Kidney capillary endothelial cell (primary cell): Measurements from ENCODE around the gene NAPG.
"Not testable (repeated sequence)": the region's sequence is repeated elsewhere in the genome, so short reads cannot be mapped to it uniquely, and the experiment has no call there.

Source experiments
- DNase-seq: peaks from one replicate; pipeline ENCODE4 v3.0.0-alpha.2; 2018; ENCODE audit warnings: low spot score

Gene NAPG

DNA sequence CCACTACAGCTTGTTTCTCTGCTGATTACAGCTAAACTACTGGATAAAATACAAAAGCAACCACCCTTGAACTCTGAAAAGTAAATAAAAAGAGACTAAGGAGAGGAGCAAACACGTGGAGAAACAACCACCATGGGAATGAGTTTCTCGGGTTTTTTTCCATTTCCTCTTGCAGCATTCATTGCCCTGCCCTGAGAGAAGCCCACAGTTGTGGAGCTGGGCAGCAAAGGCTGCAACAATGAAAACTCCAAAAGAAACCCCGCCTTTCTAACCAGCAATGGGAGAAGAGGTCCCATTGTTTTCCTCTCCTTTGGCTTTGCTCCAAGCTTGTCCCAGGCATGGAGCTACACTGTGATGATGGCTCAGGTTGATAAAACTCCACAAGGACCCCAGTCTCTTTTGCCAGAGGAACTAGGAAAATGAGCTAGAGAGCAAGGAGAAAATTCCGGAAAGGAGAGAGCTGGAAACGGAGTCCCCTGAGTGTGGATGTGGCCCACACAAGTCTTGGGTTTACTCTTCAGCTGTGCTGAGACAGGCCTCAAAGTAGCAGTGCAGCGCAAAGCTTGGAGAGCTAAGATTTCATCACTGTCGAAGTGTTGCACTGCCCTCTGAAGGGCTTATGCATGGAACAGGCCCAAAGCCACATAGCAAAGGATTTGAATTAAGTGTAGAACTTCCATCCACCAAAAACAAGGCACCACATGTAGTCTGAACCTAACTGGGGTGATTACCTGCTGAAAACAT, 20.9 kb downstream of the NAPG start:
- no peak for DNase-seq

DNA sequence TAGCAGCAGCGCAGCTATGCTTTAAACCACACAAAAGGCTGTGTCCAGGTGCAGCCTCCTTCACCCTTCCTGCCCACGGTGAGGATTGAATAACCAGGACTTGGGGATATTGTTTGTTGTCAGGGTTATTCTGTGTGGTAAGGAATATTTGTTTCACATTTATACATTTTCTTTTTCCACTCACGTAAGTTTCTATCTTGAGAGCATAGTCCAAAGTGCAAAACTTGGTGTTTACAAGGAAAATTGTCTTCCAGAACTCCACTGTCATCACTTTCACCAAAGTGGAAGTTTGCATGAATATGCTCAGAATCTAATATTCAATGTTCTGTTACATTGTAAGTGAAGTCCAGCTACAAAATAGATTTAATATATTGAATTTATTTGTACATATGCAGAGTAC, 26.4 kb downstream of the NAPG start:
- DNase-seq: no peak

DNA sequence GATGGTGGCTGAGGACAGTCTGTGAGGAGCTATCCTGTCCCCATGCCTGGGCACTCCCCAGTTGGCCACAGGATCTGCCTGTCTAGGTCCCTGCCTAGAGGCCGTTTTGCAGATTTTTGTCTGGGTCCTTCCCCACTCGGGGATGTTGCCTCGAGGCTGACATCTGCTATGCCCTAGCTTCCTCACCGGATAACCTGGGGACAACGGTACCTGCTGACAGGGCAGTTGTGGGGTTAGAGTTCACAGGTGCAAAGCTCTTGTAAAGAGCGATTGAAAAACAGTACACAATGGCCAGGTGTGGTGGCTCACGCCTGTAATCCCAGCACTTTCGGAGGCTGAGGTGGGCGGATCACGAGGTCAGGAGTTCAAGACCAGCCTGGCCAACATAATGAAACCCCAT, 30.4 kb downstream of the NAPG start:
- not testable (repeated sequence) for DNase-seq

DNA sequence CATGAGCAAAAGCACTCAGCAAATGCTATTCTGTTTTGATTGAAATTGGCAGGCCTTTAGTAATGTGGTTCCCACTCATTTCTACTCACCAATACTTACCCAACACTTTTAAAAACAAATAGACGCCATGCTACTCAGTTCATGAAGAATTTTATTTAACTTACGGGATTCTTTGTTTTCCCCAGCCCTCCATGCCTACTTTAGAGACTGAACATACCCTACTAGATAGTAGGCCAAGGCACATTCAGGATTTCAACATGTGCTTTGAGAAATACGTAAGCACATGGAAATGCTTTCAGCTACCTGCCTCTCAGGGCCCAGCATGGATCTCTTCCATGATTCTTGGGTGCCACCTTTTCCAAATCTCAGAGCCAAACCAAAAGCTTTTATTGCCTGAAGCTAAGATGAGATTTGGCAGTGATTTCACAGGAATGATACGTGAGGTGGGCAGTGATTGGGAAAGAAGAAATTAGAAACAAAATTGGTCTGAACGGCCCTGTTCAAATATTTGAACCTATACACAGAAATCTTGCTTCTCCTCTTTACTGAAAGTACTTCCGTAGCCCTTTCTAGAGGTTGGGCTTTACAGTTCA, 31.4 kb downstream of the NAPG start:
- DNase-seq: no peak

DNA sequence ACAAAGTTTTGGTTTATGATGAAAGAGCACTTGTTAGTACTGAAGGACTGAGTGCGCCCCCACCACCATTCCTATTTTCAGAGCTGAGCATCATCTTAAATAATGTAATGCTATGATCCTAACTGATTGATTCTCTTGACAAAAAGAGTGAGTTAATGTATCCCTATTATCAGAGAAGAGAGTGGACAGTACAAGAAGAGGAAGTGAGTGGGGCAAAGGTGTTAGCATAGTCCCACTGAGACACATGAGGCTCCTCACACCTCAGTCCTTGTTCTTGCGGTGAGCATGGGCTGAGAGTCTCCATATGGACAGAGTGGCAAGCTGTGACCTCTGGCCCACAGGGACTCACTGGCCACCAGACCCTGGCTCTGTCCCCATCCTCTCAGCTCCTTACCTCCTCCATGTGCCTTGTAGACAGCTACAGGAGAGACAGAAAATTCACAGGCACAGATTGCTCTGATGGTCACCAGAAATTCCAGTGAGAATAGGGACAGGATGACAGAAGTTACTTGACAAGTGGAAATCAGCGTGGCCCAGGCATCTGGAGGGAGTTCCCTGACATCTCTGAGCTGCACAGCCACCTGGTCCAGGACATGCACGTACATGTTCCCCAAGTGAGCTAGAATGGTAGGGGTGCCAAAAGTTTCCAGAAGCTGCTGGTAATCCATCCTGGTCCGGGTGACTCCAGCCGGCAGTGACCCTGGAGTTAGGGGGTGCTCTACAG, 32.6 kb downstream of the NAPG start:
- DNase-seq: no peak

DNA sequence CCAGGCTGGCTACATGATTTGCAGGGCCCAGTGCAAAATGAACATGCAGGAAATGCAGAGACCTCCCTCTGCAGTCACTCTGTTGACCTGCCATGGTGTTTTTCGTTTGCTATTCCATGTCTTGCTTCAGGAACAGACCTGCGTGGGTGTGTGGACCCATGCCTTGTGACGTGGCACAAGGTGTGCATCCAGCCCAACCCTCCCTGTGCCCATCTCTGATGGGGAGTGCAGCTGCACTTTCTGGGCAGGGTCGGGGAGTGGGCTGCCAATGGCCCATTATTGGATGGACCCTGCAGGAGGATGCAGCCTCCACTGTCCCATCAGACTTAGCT, 33.1 kb downstream of the NAPG start:
- DNase-seq: no peak

DNA sequence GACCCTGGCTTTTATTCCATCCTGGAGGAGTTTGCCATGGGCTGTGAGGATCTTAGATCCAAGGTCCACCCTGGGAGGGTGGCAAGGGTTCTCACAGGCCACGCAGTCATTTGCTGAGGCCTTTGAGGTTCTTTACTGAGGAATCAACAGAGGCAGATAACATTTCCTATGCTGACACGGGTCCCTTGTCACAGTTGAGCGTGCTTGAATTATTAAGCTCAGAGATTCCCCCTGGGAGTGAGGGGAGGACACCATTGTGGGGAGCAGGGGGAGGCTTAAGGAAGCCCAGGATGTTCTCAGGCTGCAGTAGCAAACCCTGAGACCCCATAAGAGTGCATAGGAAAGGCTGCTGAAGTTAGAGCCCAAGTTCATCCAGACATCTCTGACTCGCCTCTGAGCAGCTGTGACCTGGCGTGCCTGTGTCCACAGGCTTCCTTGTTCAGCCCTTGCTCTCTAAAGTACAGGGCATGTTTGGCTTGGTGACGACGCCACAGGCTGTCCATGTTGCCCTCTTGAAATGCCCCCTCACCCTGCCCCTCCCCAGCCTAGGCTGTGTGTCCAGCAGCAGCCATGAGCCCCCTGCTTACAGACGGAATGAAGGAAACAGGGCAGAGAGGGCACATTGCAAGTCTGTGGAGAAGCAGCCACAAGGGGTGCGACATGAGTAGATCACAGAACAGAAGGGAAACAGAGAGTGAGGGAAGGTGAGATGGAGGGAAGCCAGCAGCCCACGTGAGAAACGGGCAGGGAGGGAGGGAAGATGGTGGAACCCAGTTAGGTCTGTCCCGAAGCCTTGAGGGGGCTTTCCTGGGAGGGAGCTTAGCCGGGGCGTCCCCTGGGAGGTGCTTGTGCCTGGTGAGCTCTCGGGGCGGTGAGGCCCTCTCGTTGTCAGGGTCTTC, 34.0 kb downstream of the NAPG start:
- DNase-seq: no peak

DNA sequence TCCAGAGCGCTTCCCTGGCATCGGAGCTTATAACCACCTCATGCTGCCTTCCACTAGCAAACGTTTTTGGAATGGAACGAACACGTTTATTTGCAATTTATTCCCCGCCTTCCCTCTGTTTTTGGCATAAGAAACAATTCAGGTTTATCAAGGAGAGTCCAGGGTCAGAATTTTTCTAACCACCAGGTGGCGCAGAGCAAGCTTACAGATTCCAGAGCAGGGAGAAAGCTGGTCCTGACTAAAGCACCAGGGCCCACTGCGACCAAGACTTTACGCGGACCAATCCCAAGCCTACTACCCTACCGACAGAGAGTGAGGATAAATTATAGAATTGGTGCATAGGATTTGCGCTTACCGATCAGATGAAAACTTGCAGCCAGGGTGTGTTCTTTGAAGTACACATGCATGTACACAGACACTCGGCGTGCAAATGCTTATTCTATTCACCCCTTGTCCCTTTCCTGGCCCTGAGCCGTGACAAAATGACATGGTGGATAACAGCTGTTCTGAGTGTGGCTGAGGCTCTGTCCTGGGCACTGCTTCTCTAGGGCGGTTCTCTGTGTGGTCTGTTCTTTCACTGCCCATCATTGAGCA, 34.7 kb downstream of the NAPG start:
- DNase-seq: peak; percentile 61

DNA sequence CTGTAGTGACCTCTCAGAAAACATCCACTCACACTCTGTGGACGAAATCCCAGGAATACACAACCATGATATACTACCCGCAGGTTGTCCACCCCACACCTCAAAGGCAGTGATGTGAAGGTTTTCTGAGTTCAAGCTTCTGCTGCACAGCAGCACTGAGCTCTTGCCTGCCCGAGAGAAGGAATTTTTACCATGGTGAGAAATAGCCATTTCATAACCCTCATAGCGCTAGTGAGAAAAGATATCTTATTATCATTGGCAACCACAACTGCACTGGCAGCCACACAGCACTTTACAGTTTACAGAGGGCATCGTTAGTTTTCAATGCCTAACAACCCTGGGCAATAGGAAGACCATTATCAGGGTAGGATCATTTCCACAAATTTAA, 36.9 kb downstream of the NAPG start:
- DNase-seq: no peak

DNA sequence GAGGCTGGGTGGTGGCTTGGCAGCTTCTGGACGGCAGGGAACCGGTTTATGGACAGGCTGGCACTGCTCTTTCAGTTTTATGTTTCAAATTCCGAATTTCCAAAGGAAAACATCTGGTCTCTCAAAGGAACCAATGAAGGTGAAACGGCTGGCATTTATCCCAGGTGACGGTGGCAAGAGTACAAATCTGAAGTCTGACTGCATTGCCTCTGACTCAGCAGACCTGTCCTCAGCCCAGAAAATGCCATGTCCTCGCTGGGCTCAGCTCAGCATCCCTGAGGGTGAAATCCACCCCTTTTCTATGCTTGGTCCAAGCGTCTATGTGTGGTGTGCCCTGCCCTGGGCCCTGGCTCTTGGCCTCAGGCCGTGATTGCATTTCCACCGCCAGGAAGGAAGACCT, 38.1 kb downstream of the NAPG start:
- DNase-seq: no peak

DNA sequence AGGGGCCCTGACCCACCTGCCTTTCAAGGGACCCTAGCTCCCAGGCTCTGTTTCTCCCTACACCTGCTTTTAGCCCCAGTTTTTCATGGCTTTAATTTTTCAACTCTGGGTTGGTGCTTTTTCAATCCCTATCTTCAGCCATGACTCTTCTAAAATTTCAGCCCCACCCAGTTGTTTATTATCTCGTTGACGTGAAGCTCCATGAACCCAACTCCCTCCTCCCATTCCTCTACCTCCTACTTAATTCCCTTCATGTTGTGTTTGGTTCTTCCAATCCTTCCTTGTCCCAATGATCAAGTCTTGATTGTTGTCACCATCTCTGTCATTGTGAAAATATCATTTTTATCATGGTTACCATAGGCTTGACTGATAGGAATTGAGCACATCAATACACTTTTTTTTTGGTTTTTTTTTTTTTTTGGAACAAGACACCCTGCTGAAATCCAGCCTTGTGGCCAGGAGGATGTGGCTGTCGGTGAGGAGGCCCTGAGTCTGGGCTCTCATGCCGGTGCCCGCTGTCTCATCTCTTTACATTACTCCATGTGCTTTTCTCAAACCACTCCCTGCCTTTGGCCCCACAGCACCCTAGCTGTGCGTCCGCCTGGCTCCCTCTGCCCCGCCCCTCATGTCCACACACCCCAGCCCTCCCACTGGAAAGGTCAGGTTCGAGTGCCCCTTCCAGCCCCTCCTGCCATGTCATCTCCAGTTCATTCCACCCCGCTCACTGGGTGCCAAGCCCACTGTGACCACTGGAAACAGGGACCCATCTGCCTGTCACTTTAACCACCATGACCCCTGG, 39.3 kb downstream of the NAPG start:
- no peak for DNase-seq

DNA sequence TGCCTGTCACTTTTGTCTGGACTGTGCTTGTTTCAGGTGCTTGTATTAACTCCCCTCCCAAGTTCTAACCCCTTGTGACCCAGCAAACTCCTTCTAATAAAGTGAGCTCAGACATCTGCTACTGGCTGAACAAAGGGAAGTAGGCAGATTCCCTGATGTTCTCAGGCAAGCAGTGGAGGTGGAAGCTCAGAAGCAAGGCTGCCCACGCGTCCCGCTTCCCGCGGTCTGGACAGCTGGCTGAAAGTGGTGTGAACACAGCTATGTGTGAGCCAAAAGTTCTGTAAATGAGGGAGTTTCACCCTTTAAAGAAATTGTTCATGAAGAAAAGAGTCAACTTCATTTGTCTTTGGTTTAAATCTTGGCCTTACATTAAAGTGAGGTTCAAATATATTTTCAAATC, 40.0 kb downstream of the NAPG start:
- DNase-seq: no peak

DNA sequence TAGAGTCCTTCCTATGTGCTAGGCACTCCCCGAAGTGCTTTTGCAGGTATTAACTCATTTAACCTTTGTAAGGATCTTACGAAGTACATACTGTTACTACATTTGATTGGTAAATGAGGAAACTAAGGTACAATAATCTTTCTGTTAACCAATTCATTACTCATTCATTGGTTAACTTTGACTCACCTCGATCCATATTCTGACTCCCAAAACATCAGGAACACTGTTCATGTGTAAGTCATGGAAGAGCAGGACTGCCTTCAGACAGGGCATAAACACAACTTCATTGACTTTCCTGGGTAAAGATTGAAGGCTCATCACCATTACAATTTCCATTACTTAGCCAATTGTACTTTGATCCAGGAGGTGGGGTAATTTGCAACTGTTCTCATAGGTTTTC, 40.6 kb downstream of the NAPG start:
- DNase-seq: no peak

DNA sequence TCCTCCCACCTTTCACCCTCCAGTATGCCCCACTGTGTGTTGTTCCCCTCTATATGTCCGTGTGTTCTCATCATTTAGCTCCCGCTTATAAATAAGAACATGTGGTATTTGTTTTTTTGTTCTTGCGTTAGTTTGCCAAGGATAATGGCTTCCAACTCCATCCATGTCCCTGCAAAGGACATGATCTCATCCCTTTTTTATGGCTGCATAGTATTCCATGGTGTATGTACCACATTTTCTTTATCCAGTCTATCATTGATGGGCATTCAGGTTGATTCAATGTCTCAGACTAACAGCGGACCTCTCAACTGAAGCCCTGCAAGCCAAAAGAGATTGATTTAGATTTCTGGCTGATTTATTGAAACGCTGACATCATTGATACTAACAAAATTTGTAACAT, 44.1 kb downstream of the NAPG start:
- DNase-seq: not testable (repeated sequence)

DNA sequence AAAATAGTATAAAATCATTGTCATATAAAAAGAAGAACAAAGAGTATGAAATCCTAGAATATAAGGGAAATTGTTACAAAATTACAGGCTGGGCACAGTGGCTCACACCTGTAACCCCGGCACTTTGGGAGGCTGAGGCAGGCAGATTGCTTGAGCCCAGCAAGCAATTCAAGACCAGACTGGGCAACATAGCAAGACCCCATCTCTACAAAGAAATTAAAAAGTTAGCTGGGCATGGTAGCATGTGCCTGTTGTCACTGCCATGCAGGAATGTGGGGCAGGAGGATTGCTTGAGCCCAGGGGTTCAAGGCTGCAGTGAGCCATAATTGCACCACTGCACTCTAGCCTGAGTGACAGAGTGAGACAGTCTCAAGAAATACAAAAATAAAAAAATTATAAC, 44.8 kb downstream of the NAPG start:
- no peak for DNase-seq

DNA sequence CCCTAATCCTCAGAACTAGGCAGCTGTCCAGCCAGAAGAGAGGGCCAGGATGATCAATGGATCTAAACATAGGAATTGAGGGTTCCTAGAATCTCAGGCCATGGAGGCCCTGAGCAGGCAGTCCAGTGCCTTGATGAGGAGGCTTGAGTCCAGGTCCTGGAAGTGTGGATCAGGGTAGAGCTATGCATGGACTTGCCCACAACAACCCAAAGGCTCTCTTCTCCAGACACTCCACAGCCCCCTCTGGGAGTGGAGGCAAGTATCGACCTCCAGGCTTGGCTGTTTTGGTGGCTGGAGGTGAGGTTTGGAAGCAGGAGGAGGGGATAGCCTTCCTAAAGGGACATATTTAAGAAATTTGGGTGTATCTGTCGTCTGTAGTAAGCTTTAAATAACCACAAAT, 45.7 kb downstream of the NAPG start:
- no peak for DNase-seq

DNA sequence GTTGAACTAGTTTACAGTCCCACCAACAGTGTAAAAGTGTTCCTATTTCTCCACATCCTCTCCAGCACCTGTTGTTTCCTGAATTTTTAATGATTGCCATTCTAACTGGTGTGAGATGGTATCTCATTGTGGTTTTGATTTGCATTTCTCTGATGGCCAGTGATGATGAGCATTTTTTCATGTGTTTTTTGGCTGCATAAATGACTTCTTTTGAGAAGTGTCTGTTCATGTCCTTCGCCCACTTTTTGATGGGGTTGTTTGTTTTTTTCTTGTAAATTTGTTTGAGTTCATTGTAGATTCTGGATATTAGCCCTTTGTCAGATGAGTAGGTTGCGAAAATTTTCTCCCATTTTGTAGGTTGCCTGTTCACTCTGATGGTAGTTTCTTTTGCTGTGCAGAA, 47.4 kb downstream of the NAPG start:
- DNase-seq: not testable (repeated sequence)

DNA sequence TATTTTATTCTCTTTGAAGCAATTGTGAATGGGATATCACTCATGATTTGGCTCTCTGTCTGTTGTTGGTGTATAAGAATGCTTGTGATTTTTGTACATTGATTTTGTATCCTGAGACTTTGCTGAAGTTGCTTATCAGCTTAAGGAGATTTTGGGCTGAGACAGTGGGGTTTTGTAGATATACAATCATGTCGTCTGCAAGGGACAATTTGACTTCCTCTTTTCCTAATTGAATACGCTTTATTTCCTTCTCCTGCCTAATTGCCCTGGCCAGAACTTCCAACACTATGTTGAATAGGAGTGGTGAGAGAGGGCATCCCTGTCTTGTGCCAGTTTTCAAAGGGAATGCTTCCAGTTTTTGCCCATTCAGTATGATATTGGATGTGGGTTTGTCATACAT, 48.6 kb downstream of the NAPG start:
- not testable (repeated sequence) for DNase-seq

DNA sequence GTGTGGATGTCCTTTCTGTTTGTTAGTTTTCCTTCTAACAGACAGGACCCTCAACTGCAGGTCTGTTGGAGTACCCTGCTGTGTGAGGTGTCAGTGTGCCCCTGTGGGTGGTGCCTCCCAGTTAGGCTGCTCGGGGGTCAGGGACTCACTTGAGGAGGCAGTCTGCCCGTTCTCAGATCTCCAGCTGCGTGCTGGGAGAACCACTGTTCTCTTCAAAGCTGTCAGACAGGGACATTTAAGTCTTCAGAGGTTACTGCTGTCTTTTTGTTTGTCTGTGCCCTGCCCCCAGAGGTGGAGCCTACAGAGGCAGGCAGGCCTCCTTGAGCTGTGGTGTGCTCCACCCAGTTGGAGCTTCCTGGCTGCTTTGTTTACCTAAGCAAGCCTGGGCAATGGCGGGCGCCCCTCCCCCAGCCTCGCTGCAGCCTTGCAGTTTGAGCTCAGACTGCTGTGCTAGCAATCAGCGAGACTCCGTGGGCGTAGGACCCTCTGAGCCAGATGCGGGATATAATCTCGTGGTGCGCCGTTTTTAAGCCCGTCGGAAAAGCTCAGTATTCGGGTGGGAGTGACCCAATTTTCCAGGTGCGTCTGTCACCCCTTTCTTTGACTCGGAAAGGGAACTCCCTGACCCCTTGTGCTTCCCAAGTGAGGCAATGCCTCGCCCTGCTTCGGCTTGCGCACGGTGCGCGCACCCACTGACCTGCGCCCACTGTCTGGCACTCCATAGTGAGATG, 52.2 kb downstream of the NAPG start:
- DNase-seq: not testable (repeated sequence)

DNA sequence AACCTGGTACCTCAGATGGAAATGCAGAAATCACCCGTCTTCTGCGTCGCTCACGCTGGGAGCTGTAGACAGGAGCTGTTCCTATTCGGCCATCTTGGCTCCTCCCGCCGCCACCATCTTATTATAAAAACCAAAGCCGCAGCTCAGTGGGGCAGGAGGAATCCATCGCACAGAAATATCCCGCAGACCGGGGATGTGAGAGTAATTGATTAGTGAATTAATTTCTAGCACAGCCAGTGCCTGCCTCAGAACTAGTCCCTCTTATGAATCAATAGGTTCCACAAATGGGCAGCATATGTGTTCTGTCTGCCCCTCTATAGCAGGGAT, 52.7 kb downstream of the NAPG start:
- not testable (repeated sequence) for DNase-seq
